AG09309 (cell line): Measurements from ENCODE around the gene ATP5F1E.

Experiments
- DNase-seq: peaks from one replicate; pipeline ENCODE4 v3.0.0-alpha.2; 2010; ENCODE audit warnings: low read depth
- H3K4me3 ChIP-seq: 2 replicates; pipeline ENCODE4 v1.5.1; 2011; ENCODE audit warnings: mild to moderate bottlenecking, low read depth, low read length, moderate library complexity; ENCODE audit not compliant: control insufficient read depth
- CTCF ChIP-seq: IDR thresholded peaks from 2 replicates; pipeline ENCODE4 v1.5.1; 2011; ENCODE audit warnings: mild to moderate bottlenecking, low read depth, low read length, inconsistent platforms; ENCODE audit not compliant: insufficient read depth, control insufficient read depth; ENCODE audit errors: missing control alignments

The ATP5F1E gene

DNA sequence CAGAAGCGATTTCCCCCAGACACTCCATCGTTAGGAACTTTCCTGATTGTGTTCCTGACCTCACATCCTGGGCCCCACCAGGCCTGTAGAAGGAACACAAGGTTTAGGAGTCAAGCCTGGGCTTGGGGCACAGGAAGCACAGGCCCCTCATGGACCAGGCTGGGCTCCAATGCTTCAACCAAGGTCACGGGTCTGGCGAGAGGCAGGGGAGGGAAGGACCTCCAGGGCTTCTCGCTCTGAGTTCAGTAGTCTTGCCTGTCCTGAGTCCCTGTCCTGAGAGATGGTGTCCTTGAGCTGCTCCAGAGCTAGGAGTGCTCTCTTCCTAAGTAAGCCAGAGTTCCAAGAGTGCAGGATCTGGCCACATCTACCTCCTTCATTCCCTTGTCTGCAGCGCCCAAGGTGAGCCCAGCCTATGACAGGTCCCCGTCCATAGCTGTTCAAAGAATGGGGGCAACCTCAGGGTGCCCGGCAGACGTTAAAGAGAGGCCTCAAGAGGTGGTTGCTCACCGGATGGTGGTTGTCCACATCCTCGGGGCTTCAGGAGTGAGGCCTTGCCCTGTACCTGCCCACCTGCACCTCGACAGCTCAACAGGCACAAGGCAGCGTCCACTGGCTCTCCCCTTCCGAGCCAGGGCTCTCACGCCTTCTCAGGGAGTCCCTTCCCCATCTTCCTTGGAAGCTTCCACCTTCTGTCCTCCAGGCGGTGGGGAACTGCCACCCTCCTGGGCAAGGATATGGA, 14.5 kb downstream of the ATP5F1E start:
- DNase-seq: no peak
- H3K4me3 ChIP-seq: no peak overlapping the region
- TF ChIP-seq CTCF: no peak

GRCh38 chr20:59016795-59017492, 15.2 kb downstream of the ATP5F1E start:
- H3K4me3 ChIP-seq: no peak overlapping the region
- no peak for TF ChIP-seq CTCF
- DNase-seq: no peak

GRCh38 chr20:59015812-59016711, 16.1 kb downstream of the ATP5F1E start:
- no peak for TF ChIP-seq CTCF
- no peak for DNase-seq
- H3K4me3 ChIP-seq: no peak overlapping the region

DNA sequence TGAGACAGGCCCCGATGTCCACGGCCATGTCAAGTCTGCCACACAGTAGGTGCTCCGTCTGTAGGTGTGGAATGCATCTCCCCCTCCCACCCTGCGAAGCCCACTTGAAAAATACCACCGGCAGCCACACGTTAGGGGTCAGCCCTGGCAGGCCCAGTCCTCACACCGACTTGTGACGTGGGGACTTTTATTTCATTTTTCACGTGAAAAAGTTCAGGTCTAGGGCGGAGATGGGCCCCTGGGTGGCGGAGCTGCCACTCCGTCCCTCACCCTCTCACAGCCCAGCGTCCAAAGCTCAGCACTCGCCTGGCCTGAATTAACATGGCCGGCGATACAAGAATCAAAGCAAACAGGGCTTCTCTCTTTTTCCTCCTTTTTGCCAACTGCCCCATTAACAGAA, 16.7 kb downstream of the ATP5F1E start:
- TF ChIP-seq CTCF: no peak

GRCh38 chr20:59014680-59015389, 17.3 kb downstream of the ATP5F1E start:
- H3K4me3 ChIP-seq: no peak overlapping the region
- no peak for DNase-seq
- no peak for TF ChIP-seq CTCF

More for the DNA sequence above, 16.7 kb downstream of the ATP5F1E start:
- no peak for DNase-seq
- H3K4me3 ChIP-seq: no peak overlapping the region
